NB4 (cell line): ENCODE results near the gene TFCP2L1.

ENCODE experiments used
- CTCF ChIP-seq: IDR thresholded peaks from one replicate; pipeline ENCODE4 v1.5.1; 2012; ENCODE audit warnings: low read depth, low read length
- MAX ChIP-seq: IDR thresholded peaks from 2 replicates; pipeline ENCODE4 v1.6.1; 2011; ENCODE audit warnings: low read depth, low read length
- MYC ChIP-seq: IDR thresholded peaks from 2 replicates; pipeline ENCODE4 v1.6.1; 2011; ENCODE audit warnings: low read depth, low read length
- POLR2A ChIP-seq: IDR thresholded peaks from 2 replicates; pipeline ENCODE4 v1.6.1; 2011; ENCODE audit warnings: mild to moderate bottlenecking; ENCODE audit not compliant: insufficient read length; ENCODE audit errors: extremely low read depth

- TF ChIP-seq CTCF, result no peak
- no peak for TF ChIP-seq MAX
- TF ChIP-seq POLR2A, result no peak
- no peak for TF ChIP-seq MYC
Observed at GRCh38 chr2:121218386-121218938, 66.5 kb downstream of the TFCP2L1 start.
